Astrocyte of the spinal cord (primary cell): ENCODE data around the gene PIM1.
"Not testable (repeated sequence)": the region's sequence is repeated elsewhere in the genome, so short reads cannot be mapped to it uniquely, and the experiment has no call there.

Source experiments
- DNase-seq: peaks from one replicate; pipeline ENCODE4 v3.0.0; 2011; ENCODE audit warnings: low read depth, low spot score
- H3K4me3 ChIP-seq: 2 replicates; pipeline ENCODE4 v1.5.1; 2011; ENCODE audit warnings: low read depth, mild to moderate bottlenecking, low read length, moderate library complexity
- CTCF ChIP-seq: IDR thresholded peaks from 2 replicates; pipeline ENCODE4 v1.5.1; 2012; ENCODE audit warnings: low read depth, mild to moderate bottlenecking, low read length, inconsistent platforms
- in situ Hi-C: cut with HindIII; loops from 2 replicates; pipeline ENCODE4 v1.10.0; 2017; ENCODE audit warnings: low sequenced_read_pairs

PIM1 gene

GRCh38 chr6:37126961-37127616, 42.9 kb upstream of the PIM1 start:
- DNase-seq = no peak
- no peak for TF ChIP-seq CTCF
- in situ Hi-C loops = no loop called here
- no peak overlapping the region for H3K4me3 ChIP-seq

GRCh38 chr6:37127961-37128862, 41.7 kb upstream of the PIM1 start:
- in situ Hi-C loops = no loop called here
- peak; percentile 77 for DNase-seq
- H3K4me3 ChIP-seq = no peak overlapping the region
- peak; percentile 26 for TF ChIP-seq CTCF

GRCh38 chr6:37128863-37129443, 41.0 kb upstream of the PIM1 start:
- in situ Hi-C loops, H3K4me3 ChIP-seq, DNase-seq: not testable (repeated sequence)

GRCh38 chr6:37129566-37129965, 40.4 kb upstream of the PIM1 start:
- H3K4me3 ChIP-seq = no peak overlapping the region
- TF ChIP-seq CTCF = no peak
- no peak for DNase-seq
- in situ Hi-C loops = no loop called here

GRCh38 chr6:37130704-37131103, 39.2 kb upstream of the PIM1 start:
- H3K4me3 ChIP-seq = no peak overlapping the region
- no peak for TF ChIP-seq CTCF
- DNase-seq = no peak
- in situ Hi-C loops = no loop called here

- H3K4me3 ChIP-seq = no peak overlapping the region
- in situ Hi-C loops = no loop called here
- peak; percentile 77 for DNase-seq
These were observed 38.6 kb upstream of the PIM1 start for GRCh38 chr6:37131104-37131959.

More at GRCh38 chr6:37131104-37131959, 38.6 kb upstream of the PIM1 start:
- no peak for TF ChIP-seq CTCF
